OCI-LY3 (cell line): ENCODE results near the gene HOXC13.

ENCODE experiments used
- H2AFZ ChIP-seq: fragments of 200-600, 300-600 bp; shearing (Covaris generic); 2 replicates; pipeline ENCODE4 v1.6.0; 2014; ENCODE audit warnings: antibody characterized with exemption, low read depth, low read length
- H3K27ac ChIP-seq: fragments of 200-600, 300-600 bp; sonication (generic); 2 replicates; pipeline ENCODE4 v1.5.1; 2014; ENCODE audit warnings: mild to moderate bottlenecking, low read length, moderate library complexity, mixed read lengths
- H3K27me3 ChIP-seq: fragments of 200-600, 300-600 bp; sonication (generic); 2 replicates; pipeline ENCODE4 v1.6.1; 2014; ENCODE audit warnings: low read depth, low read length, mixed read lengths
- H3K36me3 ChIP-seq: fragments of 200-600, 300-600 bp; sonication (generic); replicated peaks from 2 replicates; pipeline ENCODE3; 2014; ENCODE audit warnings: low read depth, low read length, mixed read lengths
- H3K4me1 ChIP-seq: fragments of 300-600, 200-600 bp; sonication (generic); 2 replicates; pipeline ENCODE4 v1.6.1; 2014; ENCODE audit warnings: low read length, mixed read lengths
- H3K4me2 ChIP-seq: fragments of 200-600, 300-600 bp; sonication (generic); 2 replicates; pipeline ENCODE4 v1.6.1; 2014; ENCODE audit warnings: low read length, mixed read lengths
- H3K4me3 ChIP-seq: fragments of 300-600, 200-600 bp; sonication (generic); 2 replicates; pipeline ENCODE4 v1.5.1; 2014; ENCODE audit warnings: antibody characterized with exemption, mild to moderate bottlenecking, low read length, moderate library complexity
- H3K79me2 ChIP-seq: fragments of 300-600, 200-600 bp; shearing (Covaris generic); 2 replicates; pipeline ENCODE4 v1.6.1; 2014; ENCODE audit warnings: mild to moderate bottlenecking, low read length, mixed read lengths
- H3K9ac ChIP-seq: fragments of 300-600, 200-600 bp; shearing (Covaris generic); 2 replicates; pipeline ENCODE4 v1.6.0; 2014; ENCODE audit warnings: mild to moderate bottlenecking, low read length, moderate library complexity
- H3K9me3 ChIP-seq: fragments of 200-600, 300-600 bp; shearing (Covaris generic); 2 replicates; pipeline ENCODE4 v1.6.1; 2014; ENCODE audit warnings: low read length, mixed read lengths; ENCODE audit not compliant: insufficient read depth
- H4K20me1 ChIP-seq: fragments of 200-600, 300-600 bp; sonication (generic); 2 replicates; pipeline ENCODE4 v1.6.1; 2016; ENCODE audit warnings: low read length, mixed read lengths; ENCODE audit not compliant: insufficient read depth
- EZH2phosphoT487 ChIP-seq: fragments of 200-600 bp; shearing (Covaris generic); IDR thresholded peaks from 2 replicates; pipeline ENCODE4 v1.6.1; 2018; ENCODE audit warnings: antibody characterized with exemption, mixed run types, low read depth
- TF ChIP-seq, protein P1 (sequence below): fragments of 200-600, 300-600 bp; sonication (generic); IDR thresholded peaks from 2 replicates; pipeline ENCODE4 v1.5.1; 2014; ENCODE audit warnings: antibody characterized with exemption, low read length, low read depth

Gene HOXC13

DNA sequence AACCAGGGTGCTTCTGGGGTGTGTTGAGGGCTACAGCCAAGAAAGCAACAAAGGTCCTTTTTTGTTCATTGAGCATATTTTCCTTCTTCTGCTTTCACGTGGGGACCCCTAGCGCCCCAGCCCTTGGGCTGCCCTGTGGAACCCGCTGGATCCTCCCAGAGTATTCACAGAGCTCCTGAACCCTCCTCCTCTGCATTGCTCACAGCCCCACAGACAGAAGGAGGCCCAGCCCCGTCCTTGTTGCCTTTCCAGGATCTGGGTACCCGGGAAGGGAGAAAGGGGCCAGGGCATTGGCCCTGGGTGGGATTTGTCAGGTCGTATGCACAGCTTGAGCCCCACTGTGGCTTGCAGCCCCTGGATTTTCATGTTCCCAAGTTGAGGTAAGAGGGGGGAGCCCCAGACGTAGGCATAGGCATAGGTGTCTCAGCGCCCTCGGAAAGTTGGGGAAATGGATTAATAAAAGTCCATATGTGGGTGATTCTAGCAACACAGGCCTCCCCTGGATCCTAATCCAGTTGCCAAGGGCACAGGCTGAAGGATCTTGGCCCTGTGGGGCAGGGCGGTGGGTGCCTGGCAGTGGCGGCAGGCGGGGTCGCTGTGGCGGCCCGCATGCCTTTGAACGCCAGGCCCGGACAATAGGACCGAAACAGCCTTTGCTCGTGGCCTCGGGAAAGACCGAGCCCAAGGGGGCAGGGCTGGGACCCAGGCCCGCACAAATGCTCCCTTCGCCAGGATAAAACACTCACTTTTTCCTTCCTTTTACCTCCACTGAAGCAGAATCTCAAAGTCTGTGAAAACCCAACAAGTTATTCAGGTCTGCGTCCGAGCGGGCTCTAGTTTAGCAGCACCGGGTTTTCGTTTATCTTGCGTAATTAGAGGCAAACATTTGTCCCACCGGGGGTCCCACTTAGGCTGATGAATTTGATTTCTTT, 43.3 kb downstream of the HOXC13 start:
- no peaks in the 10 kb centered on the region for H3K9me3 ChIP-seq
- peak overlapping the region; percentile 24; the same call in 1 of the 2 replicates for H3K27ac ChIP-seq
- no peak overlapping the region for H2AFZ ChIP-seq
- peak overlapping the region; percentile 23; the same call in 1 of the 2 replicates for H3K9ac ChIP-seq
- H3K27me3 ChIP-seq: 0 out of 2 replicates have a peak, but pooled peaks cover 5% of the 10 kb centered on the region
- H3K4me2 ChIP-seq: peak overlapping the region; percentile 78
- no peak overlapping the region for H3K4me3 ChIP-seq
- H4K20me1 ChIP-seq: no peaks in the 10 kb centered on the region
- no peaks in the 10 kb centered on the region for H3K36me3 ChIP-seq
- TF ChIP-seq EZH2phosphoT487: no peak
- TF ChIP-seq, protein P1, sequence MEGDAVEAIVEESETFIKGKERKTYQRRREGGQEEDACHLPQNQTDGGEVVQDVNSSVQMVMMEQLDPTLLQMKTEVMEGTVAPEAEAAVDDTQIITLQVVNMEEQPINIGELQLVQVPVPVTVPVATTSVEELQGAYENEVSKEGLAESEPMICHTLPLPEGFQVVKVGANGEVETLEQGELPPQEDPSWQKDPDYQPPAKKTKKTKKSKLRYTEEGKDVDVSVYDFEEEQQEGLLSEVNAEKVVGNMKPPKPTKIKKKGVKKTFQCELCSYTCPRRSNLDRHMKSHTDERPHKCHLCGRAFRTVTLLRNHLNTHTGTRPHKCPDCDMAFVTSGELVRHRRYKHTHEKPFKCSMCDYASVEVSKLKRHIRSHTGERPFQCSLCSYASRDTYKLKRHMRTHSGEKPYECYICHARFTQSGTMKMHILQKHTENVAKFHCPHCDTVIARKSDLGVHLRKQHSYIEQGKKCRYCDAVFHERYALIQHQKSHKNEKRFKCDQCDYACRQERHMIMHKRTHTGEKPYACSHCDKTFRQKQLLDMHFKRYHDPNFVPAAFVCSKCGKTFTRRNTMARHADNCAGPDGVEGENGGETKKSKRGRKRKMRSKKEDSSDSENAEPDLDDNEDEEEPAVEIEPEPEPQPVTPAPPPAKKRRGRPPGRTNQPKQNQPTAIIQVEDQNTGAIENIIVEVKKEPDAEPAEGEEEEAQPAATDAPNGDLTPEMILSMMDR: peak; percentile 44
- peaks cover 44% of the 10 kb centered on the region for H3K4me1 ChIP-seq
- H3K79me2 ChIP-seq: no peaks in the 10 kb centered on the region

DNA sequence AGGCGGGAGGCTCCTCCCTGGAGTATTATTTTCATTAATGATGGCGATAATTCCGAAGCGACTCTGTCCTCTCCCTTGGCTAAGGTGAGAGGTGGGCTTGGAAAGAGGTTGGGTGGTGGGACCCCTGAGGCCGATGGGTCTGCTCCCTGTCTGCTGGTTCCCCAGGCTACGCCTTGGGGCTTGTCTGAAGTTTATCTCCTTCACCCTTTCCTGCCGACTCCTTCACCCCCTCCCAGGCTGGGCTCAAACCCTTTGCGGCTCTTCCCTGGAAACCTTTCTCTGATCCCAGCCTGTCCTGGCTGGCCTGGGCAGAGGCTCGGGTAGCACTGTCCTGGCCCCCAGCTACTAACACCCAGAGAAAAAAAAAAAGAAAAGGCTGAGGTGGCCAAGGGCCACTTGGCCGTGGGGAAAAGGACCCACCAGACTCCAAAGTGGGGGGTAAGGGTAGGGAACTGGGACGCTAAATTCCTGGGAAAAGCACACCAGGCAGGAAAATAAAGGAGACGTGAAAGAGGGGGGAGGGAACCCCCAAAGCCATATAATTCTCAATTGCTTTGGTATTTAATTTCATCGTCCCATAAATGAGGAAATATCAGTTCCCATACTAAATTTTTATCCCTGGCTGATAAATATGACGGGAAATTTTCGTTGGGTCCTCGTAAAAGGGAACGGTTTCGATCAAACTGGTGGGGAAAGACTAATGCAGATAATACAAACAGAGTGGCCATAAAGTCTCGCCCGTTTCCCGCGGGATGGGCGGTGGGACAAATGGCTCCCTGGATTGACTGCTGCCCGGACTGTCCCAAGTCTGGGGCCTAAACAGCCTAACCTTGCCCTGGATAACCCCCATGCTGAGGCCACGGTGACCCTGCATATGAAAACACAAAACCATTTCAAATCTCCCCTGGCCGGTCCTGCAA, 44.3 kb downstream of the HOXC13 start:
- no peaks in the 10 kb centered on the region for H3K79me2 ChIP-seq
- no peaks in the 10 kb centered on the region for H3K27me3 ChIP-seq

DNA sequence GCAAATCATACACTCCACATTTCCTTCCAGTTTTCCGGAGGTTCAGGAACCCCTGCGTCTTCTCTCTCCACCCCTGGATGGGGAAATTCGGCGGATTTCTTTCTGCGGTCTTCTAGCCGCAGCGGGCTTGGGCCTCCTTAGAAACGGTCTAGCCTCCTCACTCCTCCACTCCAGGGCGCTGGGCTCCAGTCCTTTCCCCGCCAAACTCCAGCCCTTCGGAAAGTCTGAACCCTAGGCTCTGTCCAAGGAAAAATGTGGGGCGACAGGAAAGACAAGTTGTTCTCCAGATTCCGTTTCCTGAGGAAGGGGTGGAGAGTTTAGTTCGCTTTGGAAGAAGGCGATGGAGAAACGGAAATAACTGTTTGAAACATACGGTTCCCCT, 44.9 kb downstream of the HOXC13 start:
- TF ChIP-seq EZH2phosphoT487: no peak
- TF ChIP-seq, protein P1: no peak
- peak overlapping the region; percentile 77 for H3K4me3 ChIP-seq
- peak overlapping the region; percentile 85 for H3K4me2 ChIP-seq
- H3K4me1 ChIP-seq: peaks cover 54% of the 10 kb centered on the region
- no peaks in the 10 kb centered on the region for H4K20me1 ChIP-seq
- no peak overlapping the region for H2AFZ ChIP-seq
- H3K9ac ChIP-seq: no peak overlapping the region
- H3K79me2 ChIP-seq: no peaks in the 10 kb centered on the region
- H3K27me3 ChIP-seq: no peaks in the 10 kb centered on the region
- H3K9me3 ChIP-seq: no peaks in the 10 kb centered on the region
- no peak overlapping the region for H3K27ac ChIP-seq
- no peaks in the 10 kb centered on the region for H3K36me3 ChIP-seq

More for the DNA sequence above, 44.3 kb downstream of the HOXC13 start:
- Histone ChIP-seq H4K20me1 (no peaks in the 10 kb centered on the region), H3K4me2 (0 out of 2 replicates have a peak overlapping the region, but pooled peaks have one; percentile 85), H3K36me3 (no peaks in the 10 kb centered on the region), H2AFZ (no peak overlapping the region), H3K27ac (no peak overlapping the region), H3K4me1 (peaks cover 50% of the 10 kb centered on the region), H3K9me3 (no peaks in the 10 kb centered on the region), H3K4me3 (no peak overlapping the region), H3K9ac (no peak overlapping the region)
- TF ChIP-seq, protein P1: no peak
- no peak for TF ChIP-seq EZH2phosphoT487
